ENCODE results near the gene MMP13. TPM values are rescaled to one million over a fixed set of nuclear protein-coding genes. Genes with fewer than 3 reads are reported as not detected.

MMP13 gene
- total and polyA plus RNA-seq, 2 of the 13 experiments (the other 11 are each of a cell fraction or from before 2014, with no cell fraction given): not detected

DNA sequence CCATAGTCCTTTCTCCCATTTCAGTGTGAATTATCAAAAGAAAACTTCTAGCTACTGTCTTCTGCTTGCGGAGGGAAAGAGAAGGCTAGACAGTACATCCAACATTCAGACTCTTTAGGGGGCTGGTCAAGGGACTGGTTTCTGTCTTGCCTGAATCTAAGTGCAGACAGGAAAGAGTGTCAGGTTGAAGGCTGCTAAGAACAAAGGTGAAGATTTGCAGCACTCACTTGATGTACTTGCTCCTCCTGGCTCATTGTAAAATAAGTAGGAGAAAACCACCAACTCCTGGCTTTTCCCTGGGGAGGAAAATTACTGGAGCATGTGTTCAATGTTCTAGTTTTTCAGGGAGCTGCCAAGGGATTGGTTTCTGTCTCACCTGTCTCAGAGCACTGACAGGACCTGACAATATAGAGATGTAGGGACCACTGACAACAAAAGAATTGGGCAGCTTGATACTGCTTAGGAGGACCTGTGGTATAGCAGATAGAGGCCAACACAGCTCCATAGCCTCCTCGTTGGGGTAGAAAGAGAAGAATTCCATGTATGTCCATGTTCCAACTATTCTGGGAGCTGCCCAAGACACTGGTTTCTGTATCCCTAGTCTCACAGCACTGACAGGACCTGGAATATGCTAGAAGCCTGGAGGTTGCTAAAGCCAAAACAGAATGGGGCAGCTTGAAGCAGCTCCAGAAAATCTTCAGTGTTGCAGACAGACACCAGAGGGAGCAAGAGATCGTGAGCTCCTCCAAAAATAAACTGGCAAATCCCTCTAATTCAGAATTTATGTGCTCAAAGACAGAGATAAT lies 41.1 kb downstream of the MMP13 start (continued):
- TF ChIP-seq, protein P1, sequence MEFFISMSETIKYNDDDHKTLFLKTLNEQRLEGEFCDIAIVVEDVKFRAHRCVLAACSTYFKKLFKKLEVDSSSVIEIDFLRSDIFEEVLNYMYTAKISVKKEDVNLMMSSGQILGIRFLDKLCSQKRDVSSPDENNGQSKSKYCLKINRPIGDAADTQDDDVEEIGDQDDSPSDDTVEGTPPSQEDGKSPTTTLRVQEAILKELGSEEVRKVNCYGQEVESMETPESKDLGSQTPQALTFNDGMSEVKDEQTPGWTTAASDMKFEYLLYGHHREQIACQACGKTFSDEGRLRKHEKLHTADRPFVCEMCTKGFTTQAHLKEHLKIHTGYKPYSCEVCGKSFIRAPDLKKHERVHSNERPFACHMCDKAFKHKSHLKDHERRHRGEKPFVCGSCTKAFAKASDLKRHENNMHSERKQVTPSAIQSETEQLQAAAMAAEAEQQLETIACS (CRISPR knock-in tag; IDR thresholded peaks at IDR 0.05): no peak
- TF ChIP-seq SCMH1 (CRISPR knock-in tag; IDR thresholded peaks at IDR 0.05; ENCODE audit: borderline replicate concordance): no peak

DNA sequence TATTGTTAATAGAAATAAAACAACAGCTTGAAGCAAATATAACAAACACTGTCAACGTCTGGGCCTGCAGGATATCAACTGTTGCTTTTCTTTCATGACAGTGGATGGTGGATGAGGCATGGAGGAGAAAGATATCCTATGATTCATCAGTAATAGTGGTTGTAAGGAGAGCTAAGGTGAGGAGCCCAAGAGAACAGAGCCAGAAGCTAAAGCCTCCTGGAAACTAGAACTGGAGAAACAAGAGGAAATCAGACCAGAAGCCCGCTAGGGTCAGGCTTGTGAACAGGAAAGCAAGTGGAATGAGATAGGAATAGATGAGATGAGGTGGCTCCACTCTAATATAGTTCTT lies 43.1 kb downstream of the MMP13 start:
- Histone ChIP-seq H3K79me2 (ENCODE audit: insufficient read depth, low read length) (no peaks in the 10 kb centered on the region), H3K4me1 (ENCODE audit: insufficient read depth, low read length) (no peaks in the 10 kb centered on the region), H3K9ac (ENCODE audit: insufficient read depth, low read depth, low read length) (no peak overlapping the region), H3K4me2 (ENCODE audit: low read depth, low read length) (no peak overlapping the region), H3K9me3 (ENCODE audit: low read length) (no peaks in the 10 kb centered on the region), H3K27ac (ENCODE audit: extremely low read length, insufficient read depth, low read length) (no peak overlapping the region), H3K27me3 (ENCODE audit: control insufficient read depth in 1 of 2, insufficient read depth in 2 of 2, low read length in 2 of 2) (no peaks in the 10 kb centered on the region), H3K4me3 (replicated peaks in 1 of 3; ENCODE audit: insufficient read depth in 1 of 3, low read depth in 2 of 3, low read length in 3 of 3) (no peak overlapping the region), H3K36me3 (replicated peaks in 1 of 2; ENCODE audit: control insufficient read depth in 1 of 2, insufficient read depth in 2 of 2, low read length in 2 of 2) (no peaks in the 10 kb centered on the region), H4K20me1 (ENCODE audit: insufficient read depth, low read length) (no peaks in the 10 kb centered on the region), H2AFZ (ENCODE audit: low read length) (no peak overlapping the region)
- 5% methylated on average over 2 of the region's 2 CpGs for WGBS (ENCODE audit: low lambda C conversion rate)
- DNase-seq (ENCODE audit: low spot score) (no peak), FAIRE-seq (no peak), ATAC-seq (no peak)
- POLR2A ChIA-PET: no interaction called here
- CTCF ChIA-PET (ENCODE audit: low intra/inter-chr PET ratio, low total read pairs): no interaction called here
- in situ Hi-C loops (cut with HindIII; ENCODE audit: extremely low pct_ligation_motif_present, low pct_unique_long_range_greater_than_20kb) (no loop called here), intact Hi-C loops (cut with micrococcal nuclease; ENCODE audit: unreplicated experiment) (no loop called here)
- no TSS peak for BruUV-seq (replicated peaks)
- TF ChIP-seq SRSF1 (optimal IDR thresholded peaks at IDR 0.05; ENCODE audit: low read depth, low read length) (no peak), THAP11 (CRISPR knock-in tag; IDR thresholded peaks at IDR 0.05) (no peak), ZNF792 (CRISPR knock-in tag; IDR thresholded peaks at IDR 0.05) (no peak), NBN (conservative IDR thresholded peaks at IDR 0.05) (no peak), ZNF788 (CRISPR knock-in tag; IDR thresholded peaks at IDR 0.05; ENCODE audit: borderline replicate concordance) (no peak), WIZ (CRISPR knock-in tag; IDR thresholded peaks at IDR 0.05) (no peak), ZNF17 (CRISPR knock-in tag; IDR thresholded peaks at IDR 0.05) (no peak), ZNF382 (CRISPR knock-in tag; IDR thresholded peaks at IDR 0.05; ENCODE audit: borderline replicate concordance) (no peak)
